Measurements from ENCODE around the gene GUCA1C.

DNA sequence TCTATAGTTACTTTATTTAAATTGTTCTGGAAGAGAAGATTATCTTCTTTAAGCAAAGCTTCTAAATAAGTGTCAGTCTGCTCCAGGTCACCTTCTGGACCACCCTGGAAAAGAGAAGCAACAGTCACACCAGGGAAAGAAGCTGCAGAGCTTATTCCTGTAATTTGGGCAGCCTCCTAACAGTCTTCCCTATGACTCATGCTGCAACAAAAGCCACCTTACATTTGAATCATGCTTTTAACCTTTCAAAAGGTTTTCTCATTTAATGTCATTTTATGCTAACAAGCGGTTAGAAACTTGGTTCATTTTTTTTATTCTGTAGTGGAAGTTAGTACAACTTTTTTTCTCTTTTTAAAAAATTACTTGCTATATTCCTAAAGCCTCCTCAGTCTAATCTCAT is 5.3 kb upstream of the GUCA1C start:
- TF ChIP-seq, protein P1, sequence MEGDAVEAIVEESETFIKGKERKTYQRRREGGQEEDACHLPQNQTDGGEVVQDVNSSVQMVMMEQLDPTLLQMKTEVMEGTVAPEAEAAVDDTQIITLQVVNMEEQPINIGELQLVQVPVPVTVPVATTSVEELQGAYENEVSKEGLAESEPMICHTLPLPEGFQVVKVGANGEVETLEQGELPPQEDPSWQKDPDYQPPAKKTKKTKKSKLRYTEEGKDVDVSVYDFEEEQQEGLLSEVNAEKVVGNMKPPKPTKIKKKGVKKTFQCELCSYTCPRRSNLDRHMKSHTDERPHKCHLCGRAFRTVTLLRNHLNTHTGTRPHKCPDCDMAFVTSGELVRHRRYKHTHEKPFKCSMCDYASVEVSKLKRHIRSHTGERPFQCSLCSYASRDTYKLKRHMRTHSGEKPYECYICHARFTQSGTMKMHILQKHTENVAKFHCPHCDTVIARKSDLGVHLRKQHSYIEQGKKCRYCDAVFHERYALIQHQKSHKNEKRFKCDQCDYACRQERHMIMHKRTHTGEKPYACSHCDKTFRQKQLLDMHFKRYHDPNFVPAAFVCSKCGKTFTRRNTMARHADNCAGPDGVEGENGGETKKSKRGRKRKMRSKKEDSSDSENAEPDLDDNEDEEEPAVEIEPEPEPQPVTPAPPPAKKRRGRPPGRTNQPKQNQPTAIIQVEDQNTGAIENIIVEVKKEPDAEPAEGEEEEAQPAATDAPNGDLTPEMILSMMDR (IDR thresholded peaks at IDR 0.05): no peak
- TF ChIP-seq POLR2AphosphoS5 (IDR thresholded peaks at IDR 0.05): no peak
